GM21825 (cell line): ENCODE results near the gene CKM.
"Not testable (repeated sequence)": the region's sequence is repeated elsewhere in the genome, so short reads cannot be mapped to it uniquely, and the experiment has no call there.

ENCODE experiments used
- ATAC-seq: cut with Tn5 transposase; IDR thresholded peaks from one replicate; pipeline ENCODE4 v1.9.1; 2021; ENCODE audit warnings: mild to moderate bottlenecking, moderate library complexity; ENCODE audit not compliant: unreplicated experiment

CKM gene

GRCh38 chr19:45349430-45349941, 26.8 kb upstream of the CKM start:
- ATAC-seq = no peak

- no peak for ATAC-seq
Observed at GRCh38 chr19:45349126-45349415, 26.4 kb upstream of the CKM start.

DNA sequence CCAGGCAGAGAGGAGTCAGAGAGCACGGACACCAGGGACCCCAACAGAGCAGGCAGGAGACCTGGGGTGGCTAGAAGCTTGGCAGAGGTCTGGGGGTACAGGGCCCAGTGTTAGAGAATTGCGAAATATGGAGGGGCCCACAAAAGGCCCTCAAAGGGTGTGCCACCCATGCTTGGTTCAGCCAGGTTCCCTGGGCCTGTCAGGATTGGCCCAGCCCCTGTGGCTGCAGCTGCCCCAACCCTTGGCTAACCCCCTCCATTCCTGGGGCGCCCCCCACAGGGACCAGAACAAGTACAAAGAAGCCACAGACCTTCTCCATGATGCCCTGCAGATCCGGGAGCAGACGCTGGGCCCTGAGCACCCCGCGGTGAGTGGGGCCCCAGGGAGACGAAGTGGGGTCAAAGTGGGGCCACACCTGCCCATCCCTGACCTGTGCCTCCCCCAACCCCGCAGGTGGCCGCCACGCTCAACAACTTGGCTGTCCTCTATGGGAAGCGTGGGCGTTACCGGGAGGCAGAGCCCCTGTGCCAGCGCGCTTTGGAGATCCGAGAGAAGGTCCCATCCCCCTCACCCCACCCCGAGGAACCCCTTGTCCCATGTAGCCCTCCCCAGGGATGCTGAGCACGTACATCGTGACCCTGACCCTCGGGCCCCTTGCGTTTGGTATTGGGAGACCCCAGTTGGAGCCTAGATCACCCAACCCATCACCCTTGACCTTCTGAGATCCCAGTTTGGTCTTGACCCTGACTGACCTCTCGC, 25.9 kb upstream of the CKM start:
- no peak for ATAC-seq

DNA sequence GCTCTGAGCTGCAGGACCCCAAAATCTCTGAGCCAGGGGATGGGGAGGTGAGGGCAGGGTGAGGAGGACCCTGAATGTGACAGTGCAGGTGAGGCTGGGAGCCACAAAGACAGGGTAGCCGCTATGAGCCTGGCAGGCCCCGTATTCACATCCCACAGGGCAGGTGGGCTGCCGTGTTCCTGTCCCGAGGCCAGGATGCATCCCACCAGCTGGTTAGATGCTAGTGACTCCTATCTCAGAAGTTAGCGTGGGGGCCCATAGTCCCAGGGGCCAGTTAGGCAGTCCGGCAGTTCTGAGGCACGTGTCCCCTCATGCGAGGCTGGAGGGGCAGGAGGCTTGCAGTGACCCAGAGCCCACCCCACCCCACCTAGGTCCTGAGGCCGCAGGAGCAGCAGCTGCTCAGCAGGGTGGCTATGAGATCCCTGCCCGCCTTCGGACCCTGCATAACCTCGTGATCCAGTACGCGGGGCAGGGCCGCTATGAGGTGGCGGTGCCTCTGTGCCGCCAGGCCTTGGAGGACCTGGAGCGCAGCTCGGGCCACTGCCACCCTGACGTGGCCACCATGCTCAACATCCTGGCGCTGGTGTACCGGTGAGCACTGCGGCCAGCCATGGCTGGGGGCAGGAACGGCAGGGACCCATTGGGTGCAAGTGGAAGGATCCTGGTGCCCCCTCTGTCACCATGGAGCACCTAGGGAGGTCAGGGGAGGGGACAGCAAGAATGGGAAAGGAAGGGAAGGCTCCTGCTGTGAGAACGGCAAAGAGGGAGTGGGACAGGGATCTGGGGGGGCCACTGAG, 25.1 kb upstream of the CKM start:
- ATAC-seq = no peak

DNA sequence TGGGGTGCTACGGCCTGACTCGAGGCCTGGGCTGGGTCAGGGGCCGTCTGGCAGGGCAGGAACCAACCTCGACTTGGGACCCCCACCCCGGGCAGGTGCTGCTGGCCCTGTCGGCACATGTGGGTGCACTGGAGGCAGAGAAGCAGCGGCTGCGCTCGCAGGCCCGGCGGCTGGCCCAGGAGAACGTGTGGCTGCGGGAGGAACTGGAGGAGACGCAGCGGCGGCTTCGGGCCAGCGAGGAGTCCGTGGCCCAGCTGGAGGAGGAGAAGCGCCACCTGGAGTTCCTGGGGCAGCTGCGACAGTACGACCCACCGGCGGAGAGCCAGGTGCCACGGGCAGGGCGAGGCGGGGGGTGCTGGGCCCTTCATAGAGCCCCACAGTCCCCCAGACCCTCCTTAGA, 23.8 kb upstream of the CKM start:
- ATAC-seq = no peak

- no peak for ATAC-seq
Observed at GRCh38 chr19:45345506-45345860, 22.8 kb upstream of the CKM start.

- ATAC-seq = no peak
Observed at GRCh38 chr19:45344621-45345505, 22.2 kb upstream of the CKM start.

DNA sequence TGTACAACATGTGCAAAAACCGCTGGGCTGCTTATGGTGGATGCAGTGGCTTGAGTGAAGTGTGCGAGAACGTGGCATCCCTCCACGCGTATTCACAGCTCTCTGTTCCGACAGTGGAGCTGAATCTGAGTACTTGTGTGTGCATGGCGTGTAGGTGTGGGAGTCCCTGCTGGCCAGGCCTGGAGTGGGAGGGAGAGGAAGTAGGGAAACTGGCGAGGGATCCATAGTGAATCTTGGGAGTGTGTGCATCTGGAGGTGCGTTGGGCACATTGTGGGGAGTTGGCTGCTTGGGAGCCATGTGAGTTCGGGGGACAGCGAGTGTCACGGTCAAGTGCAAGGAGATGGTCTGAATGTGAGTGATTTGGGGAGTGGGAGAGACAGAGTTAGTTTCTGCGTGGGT, 20.2 kb upstream of the CKM start:
- ATAC-seq = no peak

- no peak for ATAC-seq
Observed at GRCh38 chr19:45340899-45341453, 18.3 kb upstream of the CKM start.

- no peak for ATAC-seq
Observed at GRCh38 chr19:45340232-45340898, 17.7 kb upstream of the CKM start, which contains the start of gene KLC3. Gene KLC3 (plus strand): TSS chr19:45340750. CDS start chr19:45345542, 4,792 bp downstream.

- ATAC-seq = no peak
Observed at GRCh38 chr19:45339629-45340028, 17.0 kb upstream of the CKM start.

DNA sequence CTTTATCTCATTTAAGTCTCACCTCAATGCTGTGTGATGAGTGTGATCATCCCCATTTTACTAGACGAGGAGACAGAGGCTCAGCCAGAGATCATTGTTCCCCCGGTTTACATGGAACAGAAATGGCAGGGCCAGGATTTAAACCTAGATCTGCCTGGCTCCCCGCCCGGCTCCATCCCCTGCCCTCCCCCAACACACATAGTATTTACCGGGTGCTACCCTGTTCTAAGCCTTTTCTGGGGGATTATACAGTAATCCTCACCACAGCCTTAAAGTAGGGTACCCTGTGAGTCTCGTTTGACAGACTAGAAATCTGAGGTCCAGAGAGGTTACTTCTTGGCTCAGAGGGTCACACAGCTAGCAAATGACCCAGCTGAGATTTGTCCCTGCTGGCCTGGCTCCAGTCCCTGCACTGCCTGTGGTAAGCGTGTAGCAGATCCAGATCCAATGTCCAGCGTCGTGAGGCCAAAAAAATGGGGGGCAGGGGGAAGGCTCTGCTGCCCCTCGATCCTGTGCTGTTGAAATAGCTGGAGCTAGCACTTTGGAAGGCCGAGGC, 14.1 kb upstream of the CKM start:
- no peak for ATAC-seq

GRCh38 chr19:45334881-45335280, 12.2 kb upstream of the CKM start:
- ATAC-seq = not testable (repeated sequence)

GRCh38 chr19:45333609-45334303, 11.1 kb upstream of the CKM start:
- no peak for ATAC-seq

- ATAC-seq = no peak
Observed at GRCh38 chr19:45331411-45331810, 8.7 kb upstream of the CKM start.

DNA sequence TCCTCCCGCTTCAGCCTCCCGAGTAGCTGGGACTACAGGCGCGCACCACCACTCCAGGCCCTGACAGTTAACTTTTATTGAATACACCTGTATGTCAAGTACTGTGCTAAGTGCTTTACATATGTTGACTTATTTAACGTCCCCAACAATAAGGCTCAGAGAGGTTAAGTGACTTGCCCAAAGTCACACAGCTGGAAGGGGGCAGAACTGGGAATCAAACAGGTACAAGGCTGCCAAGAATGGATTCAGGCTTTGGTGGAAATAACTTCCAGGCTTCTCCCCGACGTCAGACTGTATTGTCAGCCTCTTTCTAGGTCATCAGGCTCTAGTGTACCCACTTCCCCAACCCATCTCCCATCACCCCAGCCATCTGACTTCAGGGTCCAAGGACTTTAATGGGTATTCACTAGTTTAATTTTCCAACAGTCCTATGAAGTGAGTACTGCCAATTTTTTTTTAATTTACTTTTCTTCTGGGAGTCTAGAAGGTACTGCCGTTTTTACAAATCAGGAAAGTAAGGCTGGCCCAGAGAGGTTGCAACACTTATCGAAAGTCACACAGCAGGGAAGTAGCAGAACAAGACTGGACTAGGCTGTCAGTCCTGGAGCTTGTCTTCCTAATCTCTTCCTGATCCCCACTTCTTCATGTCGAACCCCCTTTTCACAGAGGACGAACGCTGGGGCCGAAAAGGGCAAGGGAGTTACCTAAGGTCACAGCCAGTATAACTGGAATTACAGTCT, 4.9 kb upstream of the CKM start:
- ATAC-seq = no peak

DNA sequence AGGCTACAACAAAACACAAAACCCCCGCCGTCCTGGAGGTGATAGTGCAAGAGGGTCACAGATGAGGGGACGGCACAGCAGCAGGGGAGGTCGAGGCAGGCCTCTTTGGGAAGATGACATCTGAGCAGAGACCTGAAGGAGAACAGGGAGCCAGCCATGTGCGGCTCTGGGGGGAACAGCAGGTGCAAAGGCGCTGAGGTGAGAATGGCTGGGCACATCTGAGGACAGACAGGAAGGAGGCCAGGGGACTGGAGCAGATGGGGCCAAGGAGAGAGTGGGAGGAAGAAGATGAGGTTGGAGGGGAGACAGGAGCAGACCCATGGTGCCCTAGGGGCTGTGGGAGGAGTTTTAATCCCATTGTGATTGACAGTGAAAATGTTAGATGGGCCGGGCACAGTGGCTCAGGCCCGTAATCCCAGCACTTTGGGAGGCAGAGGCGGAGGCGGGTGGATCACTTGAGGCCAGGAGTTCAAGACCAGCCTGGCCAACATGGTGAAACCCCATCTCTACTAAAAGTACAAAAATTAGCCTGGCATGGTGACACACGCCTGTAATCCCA, 1.8 kb upstream of the CKM start:
- no peak for ATAC-seq

- ATAC-seq = no peak
Observed at GRCh38 chr19:45323671-45324081, 1.0 kb upstream of the CKM start.

GRCh38 chr19:45322311-45322710, 364 bp downstream of the CKM start:
- ATAC-seq = no peak
